ENCODE data around the gene SH3PXD2A.

DNA sequence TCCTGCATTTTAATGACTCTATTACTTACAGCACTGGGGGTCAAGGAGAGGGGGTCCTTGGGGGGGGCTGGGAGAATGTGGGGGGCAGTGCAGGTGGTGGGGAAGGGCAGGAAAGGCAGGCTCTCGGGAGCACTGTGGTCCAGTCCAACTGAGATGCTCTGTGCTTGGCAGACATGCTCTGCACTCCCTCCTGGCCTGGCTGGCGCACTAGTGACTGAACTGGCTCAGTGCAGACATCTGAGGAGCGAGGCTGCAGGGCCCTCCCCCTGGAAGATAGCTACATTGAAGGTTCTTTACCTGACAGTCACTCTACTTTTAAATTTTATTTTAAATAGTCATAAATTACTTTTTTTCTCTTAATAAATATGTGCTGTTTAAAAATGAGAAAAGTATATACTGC lies 256.2 kb downstream of the SH3PXD2A start:
- TF ChIP-seq, protein P1, sequence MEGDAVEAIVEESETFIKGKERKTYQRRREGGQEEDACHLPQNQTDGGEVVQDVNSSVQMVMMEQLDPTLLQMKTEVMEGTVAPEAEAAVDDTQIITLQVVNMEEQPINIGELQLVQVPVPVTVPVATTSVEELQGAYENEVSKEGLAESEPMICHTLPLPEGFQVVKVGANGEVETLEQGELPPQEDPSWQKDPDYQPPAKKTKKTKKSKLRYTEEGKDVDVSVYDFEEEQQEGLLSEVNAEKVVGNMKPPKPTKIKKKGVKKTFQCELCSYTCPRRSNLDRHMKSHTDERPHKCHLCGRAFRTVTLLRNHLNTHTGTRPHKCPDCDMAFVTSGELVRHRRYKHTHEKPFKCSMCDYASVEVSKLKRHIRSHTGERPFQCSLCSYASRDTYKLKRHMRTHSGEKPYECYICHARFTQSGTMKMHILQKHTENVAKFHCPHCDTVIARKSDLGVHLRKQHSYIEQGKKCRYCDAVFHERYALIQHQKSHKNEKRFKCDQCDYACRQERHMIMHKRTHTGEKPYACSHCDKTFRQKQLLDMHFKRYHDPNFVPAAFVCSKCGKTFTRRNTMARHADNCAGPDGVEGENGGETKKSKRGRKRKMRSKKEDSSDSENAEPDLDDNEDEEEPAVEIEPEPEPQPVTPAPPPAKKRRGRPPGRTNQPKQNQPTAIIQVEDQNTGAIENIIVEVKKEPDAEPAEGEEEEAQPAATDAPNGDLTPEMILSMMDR (IDR thresholded peaks at IDR 0.05), result no peak
- TF ChIP-seq EZH2 (IDR thresholded peaks at IDR 0.05), result no peak

All from neural progenitor cell (in vitro differentiated cells).